PFSK-1 (cell line): ENCODE data around the gene RGS3.

Experiments used
- FOXP2 ChIP-seq: optimal IDR thresholded peaks from 2 replicates; pipeline ENCODE3; 2011; ENCODE audit warnings: borderline replicate concordance, control low read depth, inconsistent platforms; ENCODE audit not compliant: insufficient read depth; ENCODE audit errors: extremely low read length, extremely low read depth
- POLR2AphosphoS5 ChIP-seq: IDR thresholded peaks from 2 replicates; pipeline ENCODE4 v1.6.1; 2012; ENCODE audit warnings: low read depth, mild to moderate bottlenecking, control low read depth, low read length, moderate library complexity
- REST ChIP-seq, 2 experiments: IDR thresholded peaks; 2 replicates each; pipeline versions ENCODE4 v1.6.1 to v1.8.0; 2011 to 2012; ENCODE audit warnings: low read depth in 2 of 2, low read length in 2 of 2, control low read depth in 1 of 2, inconsistent platforms in 1 of 2, mild to moderate bottlenecking in 1 of 2, moderate library complexity in 1 of 2; ENCODE audit not compliant: insufficient read depth in 1 of 2
- SIN3A ChIP-seq: IDR thresholded peaks from 2 replicates; pipeline ENCODE4 v1.6.1; 2012; ENCODE audit warnings: mild to moderate bottlenecking, low read length, moderate library complexity, borderline replicate concordance; ENCODE audit not compliant: insufficient read depth
- TAF1 ChIP-seq: IDR thresholded peaks from 2 replicates; pipeline ENCODE4 v1.6.1; 2012; ENCODE audit warnings: low read length, control low read depth, borderline replicate concordance; ENCODE audit not compliant: insufficient read depth

GRCh38 chr9:113593682-113594281 is 130.3 kb downstream of the RGS3 start:
- TF ChIP-seq POLR2AphosphoS5 (peak; percentile 98), REST (IDR thresholded peaks at IDR 0.05; ENCODE audit: insufficient read depth in 1 of 2, low read depth in 2 of 2, low read length in 2 of 2) (peak; percentile 35 to 58; a peak in 2 of 4 replicates), FOXP2 (no peak), TAF1 (peak; percentile 97), SIN3A (0 out of 2 replicates have a peak, but pooled peaks have one; percentile 41)
